WTC11 (cell line): ENCODE data around the gene P3H1. TPM values are rescaled to one million over a fixed set of nuclear protein-coding genes. Genes with fewer than 3 reads are reported as not detected.

Experiments
- ATAC-seq: fragments of 200-7000 bp; cut with Tn5 transposase; 2 replicates; pipeline ENCODE4 v1.10.0; 2021; ENCODE audit warnings: mild to moderate bottlenecking, moderate library complexity
- CTCF ChIA-PET: fragments of 300-600 bp; sonication (Branson Sonifier 250); formaldehyde crosslinking; loops from one replicate; lab custom pipeline; 2021; ENCODE audit warnings: antibody characterized with exemption; lab: Charles Lee
- POLR2A ChIA-PET: fragments of 350-600 bp; sonication (Branson Sonifier 250); formaldehyde crosslinking; loops from one replicate; lab custom pipeline; 2021; ENCODE audit warnings: antibody characterized with exemption; lab: Charles Lee
- DNase-seq: peaks from one replicate; pipeline ENCODE4 v3.0.0; 2021; ENCODE audit warnings: low spot score
- H3K27ac Mint-ChIP-seq: 2 replicates; pipeline ENCODE4 v1.8.0; 2021; ENCODE audit warnings: mixed read lengths
- H3K27me3 Mint-ChIP-seq: 2 replicates; pipeline ENCODE4 v1.8.0; 2021; ENCODE audit warnings: low read depth, mild to moderate bottlenecking, moderate library complexity, mixed read lengths
- H3K36me3 Mint-ChIP-seq: 2 replicates; pipeline ENCODE4 v1.8.0; 2021; ENCODE audit warnings: mixed read lengths
- H3K4me1 Mint-ChIP-seq: 2 replicates; pipeline ENCODE4 v1.8.0; 2022; ENCODE audit warnings: mixed read lengths
- H3K4me3 Mint-ChIP-seq: 2 replicates; pipeline ENCODE4 v1.8.0; 2021; ENCODE audit warnings: mild to moderate bottlenecking, moderate library complexity, mixed read lengths
- H3K9me3 Mint-ChIP-seq: 2 replicates; pipeline ENCODE4 v1.8.0; 2021; ENCODE audit warnings: mixed read lengths
- ARID4B ChIP-seq: sonication (generic); formaldehyde crosslinking; IDR thresholded peaks from 2 replicates; pipeline ENCODE4 v1.8.0; 2023; ENCODE audit warnings: missing genetic modification reagents, mild to moderate bottlenecking, borderline replicate concordance
- ATF2 ChIP-seq: sonication (generic); formaldehyde crosslinking; IDR thresholded peaks from 2 replicates; pipeline ENCODE4 v1.8.1; 2022; ENCODE audit warnings: low read depth, missing genetic modification reagents, borderline replicate concordance
- CTCF ChIP-seq: fragments of 200-600 bp; IDR thresholded peaks from 2 replicates; pipeline ENCODE4 v1.8.0; 2022; ENCODE audit warnings: antibody characterized with exemption
- ERG ChIP-seq: fragments of 250-450 bp; sonication (Bioruptor Pico); IDR thresholded peaks from 2 replicates; pipeline ENCODE4 v1.8.0; 2021; ENCODE audit warnings: mild to moderate bottlenecking
- ETV6 ChIP-seq: sonication (generic); formaldehyde crosslinking; IDR thresholded peaks from 2 replicates; pipeline ENCODE4 v1.8.1; 2022; ENCODE audit warnings: mild to moderate bottlenecking, missing genetic modification reagents
- FOXP4 ChIP-seq: sonication (generic); formaldehyde crosslinking; IDR thresholded peaks from 2 replicates; pipeline ENCODE4 v1.8.0; 2022; ENCODE audit warnings: mild to moderate bottlenecking, missing genetic modification reagents
- RORB ChIP-seq: fragments of 250-450 bp; sonication (Bioruptor Pico); IDR thresholded peaks from 2 replicates; pipeline ENCODE4 v1.9.0; 2021; ENCODE audit warnings: mild to moderate bottlenecking
- SMAD3 ChIP-seq: sonication (generic); formaldehyde crosslinking; IDR thresholded peaks from 2 replicates; pipeline ENCODE4 v1.8.0; 2022; ENCODE audit warnings: missing genetic modification reagents, mild to moderate bottlenecking, borderline replicate concordance
- ZBTB43 ChIP-seq: sonication (generic); formaldehyde crosslinking; IDR thresholded peaks from 2 replicates; pipeline ENCODE4 v1.8.1; 2023; ENCODE audit warnings: mild to moderate bottlenecking, missing genetic modification reagents
- ZNF317 ChIP-seq: sonication (generic); formaldehyde crosslinking; IDR thresholded peaks from 2 replicates; pipeline ENCODE4 v1.8.1; 2023; ENCODE audit warnings: low read depth, mild to moderate bottlenecking, moderate library complexity, missing genetic modification reagents, borderline replicate concordance
- ZNF512 ChIP-seq: sonication (generic); formaldehyde crosslinking; IDR thresholded peaks from 2 replicates; pipeline ENCODE4 v1.8.1; 2022; ENCODE audit warnings: missing genetic modification reagents, borderline replicate concordance
- total RNA-seq: library from RNA; stranded (reverse); gene quantifications from 3 replicates; pipeline ENCODE4 v1.2.3, GENCODE V29; 2021

The P3H1 gene
- total RNA-seq, 1 experiment from 2014 or later, result 95.1 TPM

GRCh38 chr1:42757892-42758275, 8.9 kb downstream of the P3H1 start:
- no peak for ATAC-seq
- Mint-ChIP-seq H3K27me3 (no peaks in the 10 kb centered on the region), H3K4me1 (peaks cover 2% of the 10 kb centered on the region), H3K36me3 (peaks cover 65% of the 10 kb centered on the region), H3K27ac (no peak overlapping the region), H3K4me3 (no peak overlapping the region), H3K9me3 (peaks cover 3% of the 10 kb centered on the region)
- TF ChIP-seq ARID4B (CRISPR knock-in tag) (no peak), ZBTB43 (no peak)
- ChIA-PET CTCF (interaction anchor here (0.8 to 2.1 kb wide), 11 partner anchors 9 to 584 kb away, joined by 3 to 42 read pairs (median 5); partner anchors contain the start of genes C1orf50, CLDN19 and P3H1), POLR2A (interaction anchor here (1.8 kb wide), 1 partner anchor 9 kb away, joined by 9 read pairs; the partner anchor contains the start of genes C1orf50 and P3H1)
- DNase-seq, result no peak

GRCh38 chr1:42756956-42757891, 9.6 kb downstream of the P3H1 start:
- Mint-ChIP-seq H3K27me3 (no peaks in the 10 kb centered on the region), H3K4me1 (peaks cover 2% of the 10 kb centered on the region), H3K4me3 (no peak overlapping the region), H3K27ac (no peak overlapping the region), H3K9me3 (peaks cover 9% of the 10 kb centered on the region), H3K36me3 (peaks cover 68% of the 10 kb centered on the region)
- ChIA-PET CTCF (interaction anchor here (0.6 to 2.1 kb wide), 19 partner anchors 9 to 584 kb away, joined by 3 to 42 read pairs (median 4); partner anchors contain the start of genes C1orf50, CLDN19 and P3H1), POLR2A (interaction anchor here (0.9 to 1.8 kb wide), 2 partner anchors 10 to 28 kb away, joined by 3 to 9 read pairs; partner anchors contain the start of genes C1orf50, P3H1 and TMEM269)
- TF ChIP-seq ERG (CRISPR knock-in tag) (no peak), CTCF (peak; percentile 43), ETV6 (CRISPR knock-in tag) (0 out of 2 replicates have a peak, but pooled peaks have one; percentile 43)
- DNase-seq, result no peak
- peak; percentile 77 for ATAC-seq

- H3K9me3 Mint-ChIP-seq, result peaks cover 23% of the 10 kb centered on the region
- H3K27ac Mint-ChIP-seq, result no peak overlapping the region
- ATAC-seq (no peak), DNase-seq (no peak)
- CTCF ChIA-PET, result interaction anchor here (1.2 kb wide), 1 partner anchor 12 kb away, joined by 4 read pairs; no protein-coding TSS in a partner anchor
- peaks cover 2% of the 10 kb centered on the region for H3K4me1 Mint-ChIP-seq
- H3K4me3 Mint-ChIP-seq, result no peak overlapping the region
- no peaks in the 10 kb centered on the region for H3K27me3 Mint-ChIP-seq
- POLR2A ChIA-PET, result no interaction called here
- peaks cover 77% of the 10 kb centered on the region for H3K36me3 Mint-ChIP-seq
- TF ChIP-seq FOXP4 (CRISPR knock-in tag) (no peak), RORB (CRISPR knock-in tag) (no peak), ERG (CRISPR knock-in tag) (no peak), ZNF512 (CRISPR knock-in tag) (no peak), SMAD3 (CRISPR knock-in tag) (no peak), ATF2 (CRISPR knock-in tag) (no peak), ZNF317 (CRISPR knock-in tag) (no peak)
These were observed 13.8 kb downstream of the P3H1 start for GRCh38 chr1:42753070-42753469.
